HG03159 (cell line): ENCODE results near the gene DOCK3.

ENCODE experiments used
- ATAC-seq: cut with Tn5 transposase; IDR thresholded peaks from one replicate; pipeline ENCODE4 v1.9.1; 2021; ENCODE audit warnings: mild to moderate bottlenecking, moderate library complexity; ENCODE audit not compliant: unreplicated experiment

The DOCK3 gene, protein sequence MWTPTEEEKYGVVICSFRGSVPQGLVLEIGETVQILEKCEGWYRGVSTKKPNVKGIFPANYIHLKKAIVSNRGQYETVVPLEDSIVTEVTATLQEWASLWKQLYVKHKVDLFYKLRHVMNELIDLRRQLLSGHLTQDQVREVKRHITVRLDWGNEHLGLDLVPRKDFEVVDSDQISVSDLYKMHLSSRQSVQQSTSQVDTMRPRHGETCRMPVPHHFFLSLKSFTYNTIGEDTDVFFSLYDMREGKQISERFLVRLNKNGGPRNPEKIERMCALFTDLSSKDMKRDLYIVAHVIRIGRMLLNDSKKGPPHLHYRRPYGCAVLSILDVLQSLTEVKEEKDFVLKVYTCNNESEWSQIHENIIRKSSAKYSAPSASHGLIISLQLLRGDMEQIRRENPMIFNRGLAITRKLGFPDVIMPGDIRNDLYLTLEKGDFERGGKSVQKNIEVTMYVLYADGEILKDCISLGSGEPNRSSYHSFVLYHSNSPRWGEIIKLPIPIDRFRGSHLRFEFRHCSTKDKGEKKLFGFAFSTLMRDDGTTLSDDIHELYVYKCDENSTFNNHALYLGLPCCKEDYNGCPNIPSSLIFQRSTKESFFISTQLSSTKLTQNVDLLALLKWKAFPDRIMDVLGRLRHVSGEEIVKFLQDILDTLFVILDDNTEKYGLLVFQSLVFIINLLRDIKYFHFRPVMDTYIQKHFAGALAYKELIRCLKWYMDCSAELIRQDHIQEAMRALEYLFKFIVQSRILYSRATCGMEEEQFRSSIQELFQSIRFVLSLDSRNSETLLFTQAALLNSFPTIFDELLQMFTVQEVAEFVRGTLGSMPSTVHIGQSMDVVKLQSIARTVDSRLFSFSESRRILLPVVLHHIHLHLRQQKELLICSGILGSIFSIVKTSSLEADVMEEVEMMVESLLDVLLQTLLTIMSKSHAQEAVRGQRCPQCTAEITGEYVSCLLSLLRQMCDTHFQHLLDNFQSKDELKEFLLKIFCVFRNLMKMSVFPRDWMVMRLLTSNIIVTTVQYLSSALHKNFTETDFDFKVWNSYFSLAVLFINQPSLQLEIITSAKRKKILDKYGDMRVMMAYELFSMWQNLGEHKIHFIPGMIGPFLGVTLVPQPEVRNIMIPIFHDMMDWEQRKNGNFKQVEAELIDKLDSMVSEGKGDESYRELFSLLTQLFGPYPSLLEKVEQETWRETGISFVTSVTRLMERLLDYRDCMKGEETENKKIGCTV (N-terminal part only)

DNA sequence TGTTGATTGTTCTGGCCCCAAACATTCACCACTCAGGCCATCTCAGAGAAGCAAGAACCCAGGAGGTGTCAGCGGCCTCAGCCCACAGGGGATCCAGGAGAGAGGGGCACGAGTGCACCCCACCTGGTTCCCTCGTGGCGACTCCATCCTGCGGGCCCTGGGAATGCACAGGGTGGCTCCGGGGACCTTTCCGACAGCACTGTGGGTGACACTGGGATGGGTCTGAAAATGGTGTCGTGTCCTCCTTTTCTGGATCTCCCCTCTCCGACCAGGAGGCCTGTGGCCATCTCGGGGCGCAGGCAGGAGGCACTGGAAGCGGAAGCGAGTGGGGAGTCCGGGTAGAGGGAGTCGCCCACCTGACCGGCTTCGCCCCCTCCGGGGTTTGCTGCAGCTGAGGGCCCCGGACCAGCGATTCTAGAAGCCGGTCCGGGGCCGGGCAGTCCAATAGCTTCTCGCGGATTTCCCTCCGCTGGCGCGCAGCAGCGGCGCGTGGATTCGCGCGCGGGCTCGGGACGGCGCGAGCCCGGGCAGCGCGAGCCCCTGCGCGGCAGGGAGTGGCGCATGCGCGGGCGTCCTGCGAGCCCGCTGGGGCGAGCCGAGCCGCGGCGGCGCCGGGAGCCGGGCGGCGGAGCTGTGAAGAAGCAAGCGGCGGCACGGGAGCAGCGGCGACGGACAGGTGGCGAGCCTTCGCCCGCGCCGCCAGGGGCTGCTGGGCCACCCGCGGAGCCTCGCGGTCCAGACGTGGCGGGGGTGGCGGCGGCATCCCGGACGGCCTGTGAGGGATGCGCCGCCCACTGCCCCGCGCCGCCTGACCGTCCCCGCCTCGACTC is at the start of gene DOCK3:
DOCK3 (plus strand) TSS at position 579 of the 830 bp plus-strand sequence. CDS start 337 bp downstream, outside the sequence.
- no peak for ATAC-seq

DNA sequence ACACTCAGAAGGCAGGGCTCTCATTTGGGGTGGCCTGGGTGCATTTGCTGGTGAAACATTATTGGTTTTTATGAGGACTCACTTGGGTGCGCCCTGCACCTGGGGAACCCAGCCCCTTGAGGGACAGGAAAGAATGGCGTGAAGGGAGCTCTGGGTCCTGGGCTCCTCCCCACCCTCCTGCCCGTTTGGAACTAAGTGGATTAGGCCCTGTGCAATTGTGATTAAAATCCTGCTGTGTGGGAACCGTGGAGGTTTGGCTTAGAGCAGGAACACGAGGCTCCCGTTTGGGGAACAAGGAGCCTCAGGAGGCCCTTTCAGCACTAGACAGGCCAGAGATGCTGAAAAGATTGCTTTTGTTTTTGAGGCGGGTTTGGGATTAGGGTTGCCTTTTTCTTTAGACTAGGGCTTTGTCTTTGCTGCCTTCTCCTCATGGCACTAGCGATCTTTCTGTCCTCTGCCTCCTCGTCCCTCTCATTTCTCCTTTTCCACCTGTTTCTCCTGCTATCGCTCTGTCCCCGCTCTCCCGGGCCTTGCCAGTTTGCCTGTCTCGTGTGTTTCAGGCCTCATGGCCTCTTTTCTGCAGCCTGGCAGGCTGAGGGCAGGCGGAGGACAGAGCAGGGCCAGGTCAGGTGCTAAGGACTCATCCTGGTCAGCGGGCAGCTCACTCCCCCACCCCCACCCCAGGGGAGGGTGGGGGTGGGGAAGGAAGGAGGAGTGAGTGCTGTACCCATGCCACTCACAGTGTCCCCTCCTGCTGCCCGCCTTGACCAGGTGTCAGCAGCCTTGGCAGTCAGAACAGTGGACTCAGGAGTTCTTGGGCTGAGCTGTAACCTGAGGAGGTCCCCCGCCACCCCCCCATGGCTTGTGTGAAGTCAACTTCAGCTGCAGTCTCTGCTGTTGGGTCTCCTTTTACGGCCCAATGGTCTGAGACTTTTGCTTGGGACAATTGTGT is 49.2 kb upstream of the DOCK3 start:
- ATAC-seq, result no peak

DNA sequence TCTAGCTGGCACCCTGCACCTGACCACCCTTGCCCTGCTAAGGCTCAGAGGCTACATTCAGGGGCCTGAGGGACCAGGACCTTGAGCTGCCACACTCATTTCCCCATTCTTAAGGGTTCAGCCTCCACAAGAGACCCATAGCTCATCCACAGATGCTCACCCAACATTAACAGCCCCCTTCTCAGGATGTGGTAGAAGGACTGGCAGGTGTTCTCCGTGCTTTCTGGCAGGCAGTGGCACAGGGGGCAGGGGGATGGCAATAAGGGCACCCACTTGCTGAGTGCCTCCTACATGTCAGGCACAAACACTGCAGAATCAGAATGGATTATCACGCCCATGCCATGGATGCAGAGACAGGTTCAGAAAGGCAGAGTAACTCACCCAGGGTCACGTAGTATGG is 48.3 kb upstream of the DOCK3 start:
- ATAC-seq, result no peak

DNA sequence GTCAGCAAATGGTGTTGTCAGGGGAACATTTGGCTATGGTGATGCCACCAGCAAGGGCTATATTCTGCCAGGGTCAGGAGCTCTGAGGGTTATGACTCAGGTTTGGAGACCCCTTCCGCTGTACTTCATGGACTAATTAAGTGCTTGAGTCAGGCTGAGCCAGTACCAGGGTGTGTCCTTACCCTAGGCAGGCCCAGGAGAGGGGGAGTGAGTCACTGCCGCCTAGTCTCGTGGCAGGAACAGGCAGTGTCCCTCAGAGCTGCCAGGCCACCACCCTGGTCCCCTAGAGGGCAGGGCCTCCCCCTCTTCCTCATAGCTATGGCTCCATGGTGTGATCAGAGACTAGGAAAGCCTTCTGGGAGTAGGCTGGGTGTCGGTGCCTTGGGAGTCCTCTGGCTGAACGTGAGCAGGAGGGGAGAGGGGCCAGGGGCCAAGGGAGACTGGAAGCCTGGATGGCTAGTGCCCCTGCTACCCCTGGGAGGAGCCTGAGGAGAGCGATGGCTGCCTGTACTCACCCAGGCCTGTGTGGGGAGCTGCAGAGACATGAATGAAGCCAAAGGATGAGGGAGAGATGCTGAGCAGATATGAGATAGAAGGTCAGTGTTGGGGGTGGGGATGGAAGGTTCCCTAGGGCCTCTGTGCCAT is 47.2 kb upstream of the DOCK3 start:
- ATAC-seq, result no peak

DNA sequence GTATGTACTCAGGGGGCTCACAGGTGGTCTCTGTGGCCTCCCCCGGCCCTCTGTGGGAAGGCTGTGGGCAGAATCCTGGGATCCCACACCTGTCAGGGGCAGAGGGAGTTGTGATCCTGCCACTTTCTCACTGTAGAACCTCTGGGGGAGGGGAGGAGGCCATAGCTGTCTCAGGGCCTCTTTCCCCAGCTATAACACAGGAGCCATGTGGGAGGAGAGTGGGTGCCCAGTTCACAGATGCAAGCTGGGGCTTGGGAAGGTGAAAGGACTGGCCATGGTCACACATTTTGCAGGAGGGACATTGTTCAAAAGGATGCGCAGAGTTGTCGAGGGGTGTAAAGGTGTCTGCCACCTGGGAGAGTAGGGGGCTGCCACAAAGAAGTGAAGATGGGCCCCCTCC is 46.1 kb upstream of the DOCK3 start:
- ATAC-seq, result no peak

DNA sequence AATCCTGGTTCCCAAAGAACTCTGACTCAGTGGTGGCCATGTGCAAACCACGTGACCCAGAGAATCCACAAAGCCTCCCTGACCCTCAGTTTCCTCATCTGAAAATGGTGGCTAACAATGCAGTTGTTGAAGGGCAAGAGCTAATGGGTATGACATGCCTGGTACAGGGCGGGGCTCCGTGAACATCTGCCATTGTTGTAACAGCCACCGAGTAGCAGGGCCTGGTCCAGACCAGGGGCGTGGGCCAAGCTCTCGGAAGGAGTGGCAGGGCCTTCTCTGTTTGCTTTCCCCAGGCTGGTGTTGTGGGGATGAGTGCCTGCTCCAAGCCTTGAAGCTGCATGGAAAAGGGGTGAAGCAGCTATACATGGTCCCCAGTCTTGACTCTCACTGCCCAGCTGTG is 44.3 kb upstream of the DOCK3 start:
- no peak for ATAC-seq

DNA sequence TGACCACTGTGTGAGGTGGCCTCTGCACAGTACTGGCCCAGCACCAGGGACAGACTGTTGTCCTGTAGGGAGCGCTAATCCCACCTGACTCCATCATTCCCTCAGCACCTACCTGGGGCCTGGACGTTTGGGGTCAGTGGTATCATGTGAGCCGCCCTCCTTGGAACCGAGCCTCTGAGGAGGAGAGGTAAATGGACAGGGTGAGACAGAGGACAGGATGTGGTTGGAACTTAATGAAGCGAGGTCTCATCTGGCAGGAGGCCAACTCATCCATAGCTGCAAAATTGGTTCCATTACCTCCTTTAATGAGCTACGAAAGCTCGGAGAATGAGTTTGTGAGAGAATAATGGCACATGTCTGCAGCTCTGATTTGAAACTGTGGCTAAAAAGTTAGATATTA is 43.9 kb upstream of the DOCK3 start:
- no peak for ATAC-seq

DNA sequence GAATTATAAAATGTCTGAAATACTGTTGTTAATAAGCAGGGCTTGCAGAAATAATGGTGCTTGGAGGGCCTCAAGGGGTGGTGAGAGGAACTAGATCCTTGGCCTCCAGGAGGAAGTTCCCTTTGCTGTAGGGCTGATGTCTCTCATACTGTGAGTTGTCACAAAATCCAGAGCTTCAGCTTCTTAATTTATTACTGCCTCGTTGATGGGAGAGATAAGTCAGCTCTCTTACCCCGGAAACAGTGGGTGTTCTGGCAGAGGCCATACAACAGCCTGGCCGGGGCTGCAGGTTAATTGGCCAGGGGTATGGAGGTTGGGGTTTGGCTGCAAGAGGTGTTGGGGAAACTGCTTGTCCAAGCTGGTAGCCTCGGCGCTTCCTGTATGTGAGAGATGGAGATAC is 42.3 kb upstream of the DOCK3 start:
- no peak for ATAC-seq

DNA sequence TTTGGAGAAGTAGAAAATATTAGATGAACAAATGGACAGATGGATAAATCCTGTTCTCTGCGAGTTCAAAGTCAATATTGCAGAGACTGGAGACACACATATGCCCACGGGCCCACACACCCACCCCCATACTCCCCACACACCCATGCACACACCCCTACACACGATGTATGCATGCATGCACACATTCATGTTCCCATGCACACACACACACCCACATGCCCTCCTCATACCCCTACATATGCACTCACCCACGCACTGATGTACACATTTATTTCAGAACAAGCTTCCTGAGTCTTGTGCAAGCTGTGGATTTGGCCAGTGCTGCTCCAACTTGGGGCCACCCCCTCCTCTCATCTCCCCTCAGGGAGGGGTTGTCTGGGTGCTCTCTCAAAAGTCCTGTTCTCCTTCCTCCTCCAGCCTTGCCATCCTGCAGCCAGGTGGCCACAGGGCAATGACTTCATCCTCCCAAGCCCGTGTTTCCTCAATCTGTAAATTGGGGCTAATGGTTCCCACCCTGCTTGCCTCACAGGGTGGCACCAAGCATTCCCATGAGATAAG is 41.4 kb upstream of the DOCK3 start:
- ATAC-seq, result no peak

DNA sequence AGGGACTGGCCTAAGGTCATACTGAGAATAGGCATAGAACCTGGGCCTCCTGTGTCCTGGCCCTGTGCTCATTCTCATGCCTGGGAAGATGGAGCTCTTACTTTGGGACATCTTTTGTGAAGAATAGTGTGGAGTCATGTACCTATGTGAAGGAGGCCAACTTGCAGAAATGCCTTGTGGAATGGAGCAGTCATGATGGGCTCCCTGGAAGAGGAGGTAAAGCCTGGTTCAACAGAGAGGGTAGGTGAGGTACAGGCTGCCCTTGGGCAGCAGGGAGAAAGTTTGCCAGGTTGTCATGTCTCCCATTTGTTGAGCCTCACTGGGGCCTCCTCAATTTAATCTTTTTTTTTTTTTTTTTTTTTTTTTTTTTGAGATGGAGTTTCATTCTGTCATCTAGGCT is 39.7 kb upstream of the DOCK3 start:
- ATAC-seq, result no peak

DNA sequence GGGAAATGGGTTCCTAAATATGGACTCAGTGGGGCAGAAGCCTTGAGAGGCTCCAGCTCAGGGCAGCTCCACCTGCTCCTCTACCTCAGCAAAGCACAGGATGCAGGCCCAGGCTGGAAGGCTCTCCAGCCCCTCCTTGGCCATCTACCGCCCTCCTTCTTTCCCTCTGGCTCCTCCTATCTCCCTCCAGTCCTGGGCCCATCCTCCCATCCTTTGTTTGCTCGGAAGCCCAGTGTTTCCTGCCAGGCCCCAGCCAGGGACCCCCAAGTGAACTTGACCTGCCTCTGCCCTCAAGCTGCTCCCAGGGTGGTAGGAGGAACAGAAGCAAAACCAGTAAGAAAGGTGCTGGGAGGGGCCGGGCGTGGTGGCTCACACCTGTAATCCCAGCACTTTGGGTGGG is 37.7 kb upstream of the DOCK3 start:
- no peak for ATAC-seq

DNA sequence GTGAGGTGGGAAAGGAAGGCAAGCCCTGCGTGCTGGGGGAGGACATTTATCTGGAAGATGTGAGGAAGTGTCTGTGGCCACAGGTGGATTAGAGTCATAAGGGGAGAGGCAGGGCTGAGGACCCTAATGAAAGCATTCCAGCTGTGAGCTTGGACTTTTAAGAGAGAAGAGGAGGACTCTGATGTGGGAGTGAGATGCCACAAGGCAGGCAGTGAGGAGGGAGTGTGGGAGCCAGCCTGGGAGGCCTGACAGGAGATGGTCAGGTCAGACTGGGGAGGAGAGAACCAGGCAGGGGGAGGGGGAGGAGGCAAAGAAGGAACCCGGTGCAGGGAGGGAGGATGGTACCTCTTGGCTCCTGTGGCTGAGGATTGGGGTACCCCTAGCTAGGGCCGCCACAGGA is 36.8 kb upstream of the DOCK3 start:
- ATAC-seq, result no peak

DNA sequence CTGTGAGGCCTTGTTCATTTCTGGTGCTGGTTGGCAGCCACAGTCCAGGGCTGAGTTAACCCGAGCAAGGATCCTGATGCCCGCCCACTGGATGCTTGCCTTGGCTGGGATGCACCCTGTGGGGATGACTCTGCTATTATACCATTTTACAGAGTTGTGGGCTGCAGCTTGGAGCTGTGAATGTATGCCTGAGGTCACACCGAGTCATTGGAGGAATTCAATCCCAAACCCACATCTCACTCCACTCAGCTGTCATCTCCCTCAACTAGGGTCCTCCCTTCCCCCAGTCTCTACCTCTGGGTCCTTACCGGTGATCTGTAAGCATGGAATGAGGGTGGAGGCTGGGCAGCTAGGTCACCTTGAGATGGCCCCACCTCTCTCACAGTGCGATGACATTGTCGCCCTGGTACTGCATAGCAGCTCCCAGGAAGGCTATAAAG is 35.7 kb upstream of the DOCK3 start:
- no peak for ATAC-seq

DNA sequence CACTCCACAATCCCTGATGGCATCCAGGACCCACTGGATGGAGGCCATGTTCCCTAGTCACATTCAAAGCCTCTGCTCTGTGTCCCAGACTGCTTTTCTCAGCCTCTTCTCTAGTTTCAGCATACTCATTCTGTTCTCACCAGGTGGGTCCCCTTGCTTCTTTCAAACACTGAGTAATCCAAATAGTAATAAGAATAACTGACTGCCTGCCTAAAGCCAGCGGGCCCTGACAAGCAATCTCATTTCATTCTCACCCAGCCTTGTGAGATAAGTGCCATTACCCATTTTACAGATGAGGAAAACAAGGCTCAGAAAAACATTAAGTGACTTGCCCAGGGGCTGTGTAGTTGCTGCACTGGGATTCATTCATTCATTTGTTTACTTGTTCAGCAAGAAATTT is 32.3 kb upstream of the DOCK3 start:
- no peak for ATAC-seq

DNA sequence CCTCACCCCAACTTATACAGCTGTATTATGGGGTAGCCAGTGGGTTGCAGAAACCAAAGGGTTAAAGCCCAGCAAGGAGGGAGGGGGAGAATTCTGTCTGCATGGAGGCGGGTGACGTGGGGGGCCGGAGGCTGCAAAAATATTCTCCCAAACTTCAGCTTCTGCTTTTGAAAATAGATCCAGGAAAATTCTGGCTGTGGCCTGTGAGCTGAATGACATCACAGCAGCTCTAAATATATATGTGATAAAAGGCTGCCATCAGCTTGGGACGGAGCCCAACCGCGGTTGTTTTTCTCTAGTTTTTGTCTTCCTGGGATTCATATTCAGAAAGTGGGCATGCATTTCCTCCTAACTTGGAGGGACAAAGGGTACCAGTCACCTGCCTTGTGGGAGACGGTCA is 30.2 kb upstream of the DOCK3 start:
- no peak for ATAC-seq

DNA sequence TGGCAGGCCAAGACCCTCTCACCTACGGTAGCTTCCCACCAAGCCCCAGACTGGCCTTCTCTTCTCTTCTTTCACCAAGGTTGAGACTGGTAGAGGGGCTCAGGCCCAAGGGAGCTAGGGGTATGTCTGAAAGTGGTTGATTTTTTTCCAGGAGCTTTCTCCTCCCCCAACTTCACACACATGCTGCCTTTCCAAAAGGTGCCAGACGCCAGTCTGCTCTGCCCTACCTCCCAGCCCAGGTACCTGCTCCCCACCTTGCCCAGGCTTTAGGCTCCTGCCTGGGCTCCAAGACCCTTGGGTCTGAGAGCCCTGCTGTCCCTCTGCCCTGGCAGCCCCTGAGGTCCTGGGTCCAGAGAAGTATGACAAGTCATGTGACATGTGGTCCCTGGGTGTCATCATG is 29.3 kb upstream of the DOCK3 start:
- ATAC-seq, result no peak

DNA sequence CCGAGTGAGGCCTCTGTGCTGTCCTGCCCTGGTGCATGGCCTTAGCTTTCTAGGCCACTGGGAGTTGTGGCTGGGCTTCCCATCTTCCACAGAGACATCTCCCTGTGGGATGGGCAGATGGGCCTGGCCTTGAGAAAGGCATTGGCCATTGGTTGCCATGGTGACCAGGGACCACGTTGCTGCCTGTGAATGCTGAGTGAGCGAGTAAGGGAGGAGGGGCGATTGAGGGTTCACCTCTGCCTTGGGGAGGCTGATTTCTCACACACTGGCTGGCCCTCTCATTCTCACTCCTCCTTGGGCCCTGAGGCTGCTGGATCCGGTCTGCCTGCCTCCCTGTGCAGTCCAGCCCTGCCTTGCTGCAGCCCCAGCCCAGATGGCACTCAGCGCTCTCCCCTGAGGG is 26.4 kb upstream of the DOCK3 start:
- ATAC-seq, result no peak

DNA sequence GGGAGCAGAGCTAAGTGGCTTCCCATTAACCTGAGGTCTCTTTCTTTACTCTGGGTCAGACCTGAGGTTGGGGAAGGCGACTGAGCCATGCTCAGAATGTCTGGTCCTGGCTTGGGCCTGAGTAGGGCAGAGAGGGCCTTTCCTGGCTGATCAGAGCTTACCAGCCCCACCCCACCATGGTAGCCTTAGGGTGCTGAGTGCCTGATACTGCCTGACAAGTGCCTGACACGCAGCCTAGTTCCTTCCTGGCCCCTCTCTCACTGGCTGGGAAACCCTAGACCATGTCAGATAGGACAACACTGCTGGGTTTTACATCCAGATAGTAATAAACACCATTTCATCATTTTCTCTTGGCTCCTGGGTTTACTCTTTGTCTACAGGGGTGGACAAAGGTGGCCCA is 25.8 kb upstream of the DOCK3 start:
- ATAC-seq, result no peak
